A549 (cell line): ENCODE results near the gene PRKAG3. TPM values are rescaled to one million over a fixed set of nuclear protein-coding genes. Genes with fewer than 3 reads are reported as not detected.

Experiments used
- ATAC-seq, 2 experiments: fragments of 200-7000 bp in 1 of 2; fragments of >200 bp in 1 of 2; cut with Nextera tagmentation in 1 of 2; cut with Tn5 transposase in 1 of 2; 3 replicates each; pipeline versions ENCODE4 v1.8.0 to v1.9.1; 2018 to 2020; ENCODE audit warnings: mild to moderate bottlenecking in 1 of 2, moderate library complexity in 1 of 2
- CTCF ChIA-PET: fragments of 300-600 bp; sonication (Branson Sonifier 250); formaldehyde crosslinking; extraction: SDS; loops from one replicate; lab custom pipeline; 2021; ENCODE audit warnings: antibody characterized with exemption, inconsistent platforms; lab: Yijun Ruan, JAX
- POLR2A ChIA-PET: fragments of 350-600 bp; formaldehyde crosslinking; extraction: SDS; loops from one replicate; lab custom pipeline; 2021; ENCODE audit warnings: antibody characterized with exemption, inconsistent platforms; lab: Yijun Ruan, JAX
- DNase-seq, 2 experiments: peaks; one replicate each; pipeline versions ENCODE4 v3.0.0 to v3.0.0-alpha.2; 2011 to 2016; ENCODE audit warnings: low read depth in 1 of 2, low spot score in 1 of 2
- FAIRE-seq: peaks from 2 replicates; lab custom pipeline; 2011; peaks lifted over from hg19 to GRCh38; lab: Jason Lieb, UNC
- H3K27ac ChIP-seq, 2 experiments: fragments of >200 bp; sonication (Bioruptor Twin); formaldehyde crosslinking; 3 replicates each; pipeline ENCODE4 v1.5.1; 2016 to 2017
- H3K4me1 ChIP-seq: fragments of >200 bp; sonication (Bioruptor Twin); formaldehyde crosslinking; 3 replicates; pipeline ENCODE4 v1.6.1; 2016
- H3K4me2 ChIP-seq: fragments of >200 bp; sonication (Bioruptor Twin); formaldehyde crosslinking; 3 replicates; pipeline ENCODE4 v1.6.1; 2016
- H3K4me3 ChIP-seq: fragments of >200 bp; sonication (Bioruptor Twin); formaldehyde crosslinking; 3 replicates; pipeline ENCODE4 v1.5.1; 2016
- H3K9me3 ChIP-seq: fragments of >200 bp; sonication (Bioruptor Twin); formaldehyde crosslinking; 3 replicates; pipeline ENCODE4 v1.6.1; 2016
- CBX8 ChIP-seq: fragments of 200-600 bp; sonication (generic); IDR thresholded peaks from 2 replicates; pipeline ENCODE4 v1.6.1; 2016
- EHF ChIP-seq: fragments of 250-450 bp; sonication (Bioruptor Pico); IDR thresholded peaks from 2 replicates; pipeline ENCODE4 v1.5.0; 2020; ENCODE audit warnings: mild to moderate bottlenecking
- EHMT2 ChIP-seq: fragments of 200-600 bp; sonication (generic); IDR thresholded peaks from 2 replicates; pipeline ENCODE4 v1.6.1; 2016; ENCODE audit warnings: antibody characterized with exemption, low read depth, mild to moderate bottlenecking, moderate library complexity
- ELK1 ChIP-seq: fragments of 150-350 bp; IDR thresholded peaks from 2 replicates; pipeline ENCODE4 v1.6.1; 2014; ENCODE audit warnings: low read depth, mild to moderate bottlenecking, low read length
- EP300 ChIP-seq, 2 experiments: fragments of >200 bp; sonication (Bioruptor Twin); formaldehyde crosslinking; IDR thresholded peaks; 2 replicates in 1 of 2; 3 replicates in 1 of 2; pipeline ENCODE4 v1.6.1; 2016 to 2017
- FOSB ChIP-seq: fragments of 250-450 bp; sonication (Bioruptor Pico); IDR thresholded peaks from 2 replicates; pipeline ENCODE4 v1.5.0; 2020; ENCODE audit warnings: mild to moderate bottlenecking, moderate library complexity
- FOXS1 ChIP-seq: fragments of 250-450 bp; sonication (Bioruptor Pico); IDR thresholded peaks from 2 replicates; pipeline ENCODE4 v1.5.0; 2020; ENCODE audit warnings: mild to moderate bottlenecking, moderate library complexity
- HDAC2 ChIP-seq: fragments of 200-600 bp; sonication (generic); IDR thresholded peaks from 2 replicates; pipeline ENCODE4 v1.6.1; 2016
- HES2 ChIP-seq: fragments of >200 bp; sonication (Bioruptor Twin); formaldehyde crosslinking; IDR thresholded peaks from 2 replicates; pipeline ENCODE4 v1.6.1; 2016
- JUNB ChIP-seq: fragments of >200 bp; sonication (Bioruptor Twin); formaldehyde crosslinking; IDR thresholded peaks from 2 replicates; pipeline ENCODE4 v1.6.1; 2016
- MAFK ChIP-seq: fragments of 450-650 bp; IDR thresholded peaks from 2 replicates; pipeline ENCODE4 v1.6.1; 2014; ENCODE audit not compliant: partially characterized antibody
- MAZ ChIP-seq: fragments of 150-350 bp; IDR thresholded peaks from 2 replicates; pipeline ENCODE4 v1.6.1; 2014; ENCODE audit warnings: antibody characterized with exemption, low read depth, low read length, borderline replicate concordance
- NFE2L2 ChIP-seq: fragments of 150-350 bp; conservative IDR thresholded peaks from 2 replicates; pipeline ENCODE4 v1.6.1; 2014; ENCODE audit warnings: low read length
- NR3C1 ChIP-seq: fragments of >200 bp; sonication (Bioruptor Twin); formaldehyde crosslinking; IDR thresholded peaks from 3 replicates; pipeline ENCODE4 v1.6.1; 2017
- REST ChIP-seq: fragments of 200-600 bp; sonication (generic); IDR thresholded peaks from 2 replicates; pipeline ENCODE4 v1.6.1; 2016; ENCODE audit warnings: antibody characterized with exemption, mild to moderate bottlenecking, moderate library complexity
- USF2 ChIP-seq: fragments of 450-650 bp; IDR thresholded peaks from 2 replicates; pipeline ENCODE4 v1.6.1; 2014; ENCODE audit warnings: antibody characterized with exemption
- ZNF302 ChIP-seq: fragments of 250-450 bp; sonication (Bioruptor Pico); IDR thresholded peaks from 2 replicates; pipeline ENCODE4 v1.9.0; 2021; ENCODE audit warnings: inconsistent platforms, mild to moderate bottlenecking, moderate library complexity
- WGBS: methylation state at CpG from one replicate; pipeline ENCODE4 v1.1.6; 2017; ENCODE audit errors: missing lambda C conversion rate; 5-methylcytosine and 5-hydroxymethylcytosine counted together
- polyA plus RNA-seq, 4 experiments: library from polyadenylated mRNA; depleted of rRNA in 3 of 4; stranded (reverse); fragments of >200 nt; fragmentation: RNase III in 1 of 4; extraction: RNeasy Plus Mini Kit Qiagen cat#74134 plus additional on column Dnase treatment in 1 of 4; gene quantifications; 2 replicates in 3 of 4; 3 replicates in 1 of 4; pipeline ENCODE4 v1.2.3, GENCODE V29; 2011 to 2017

PRKAG3 gene
- polyA plus RNA-seq, 2 of the 4 experiments (the other 2 are of a cell fraction), result not detected

GRCh38 chr2:218780851-218781690 lies 50.5 kb downstream of the PRKAG3 start (continued):
- TF ChIP-seq REST (no peak), EHF (CRISPR knock-in tag) (no peak)

- no peak overlapping the region for H3K27ac ChIP-seq
- H3K4me1 ChIP-seq, result no peaks in the 10 kb centered on the region
- 76% methylated on average over 2 of the region's 2 CpGs for WGBS
- CTCF ChIA-PET, result interaction anchor here (1.3 kb wide), 1 partner anchor 68 kb away, joined by 3 read pairs; no protein-coding TSS in a partner anchor
- H3K4me3 ChIP-seq, result no peak overlapping the region
- DNase-seq (no peak), ATAC-seq (no peak), FAIRE-seq (no peak)
- no peak overlapping the region for H3K4me2 ChIP-seq
- TF ChIP-seq USF2, result no peak
- peaks cover 27% of the 10 kb centered on the region for H3K9me3 ChIP-seq
- POLR2A ChIA-PET, result no interaction called here
Observed at GRCh38 chr2:218780046-218780445, 51.6 kb downstream of the PRKAG3 start.

- TF ChIP-seq EHMT2 (no peak), EP300 (IDR thresholded peaks at IDR 0.05) (no peak), HDAC2 (no peak), MAFK (no peak), ELK1 (no peak)
- H3K4me2 ChIP-seq, result no peak overlapping the region
- H3K9me3 ChIP-seq, result peaks cover 27% of the 10 kb centered on the region
- no peak overlapping the region for H3K27ac ChIP-seq
- no peak for DNase-seq
- no peak for FAIRE-seq
- ChIA-PET CTCF (interaction anchor here (0.6 to 1.2 kb wide), 2 partner anchors 70 to 90 kb away, joined by 3 to 9 read pairs; no protein-coding TSS in a partner anchor), POLR2A (no interaction called here)
- H3K4me1 ChIP-seq, result no peaks in the 10 kb centered on the region
- no peak for ATAC-seq
- H3K4me3 ChIP-seq, result no peak overlapping the region
- 85% methylated on average over 9 of the region's 9 CpGs for WGBS
Observed at GRCh38 chr2:218777276-218777990, 54.2 kb downstream of the PRKAG3 start.

- Histone ChIP-seq H3K4me3 (no peak overlapping the region), H3K4me2 (no peak overlapping the region), H3K9me3 (peaks cover 27% of the 10 kb centered on the region), H3K27ac (no peak overlapping the region), H3K4me1 (no peaks in the 10 kb centered on the region)
- ChIA-PET CTCF (no interaction called here), POLR2A (no interaction called here)
- DNase-seq, result no peak
- no peak for FAIRE-seq
- WGBS, result 79% methylated on average over 1 of the region's 1 CpG
- no peak for ATAC-seq
- TF ChIP-seq USF2, result no peak
- TF ChIP-seq NR3C1, result no peak
- no peak for TF ChIP-seq FOSB (CRISPR knock-in tag)
- no peak for TF ChIP-seq MAZ
- TF ChIP-seq NFE2L2, result no peak
- TF ChIP-seq ZNF302 (CRISPR knock-in tag), result no peak
- no peak for TF ChIP-seq EHMT2
- no peak for TF ChIP-seq FOXS1
- TF ChIP-seq HES2, result no peak
- no peak for TF ChIP-seq CBX8
- no peak for TF ChIP-seq JUNB
- TF ChIP-seq, all 56 proteins: peak for 0
Observed at GRCh38 chr2:218776488-218776887, 55.1 kb downstream of the PRKAG3 start.
